Endodermal cell (in vitro differentiated cells): ENCODE measurements around the gene RPL6. TPM values are rescaled to one million over a fixed set of nuclear protein-coding genes. Genes with fewer than 3 reads are reported as not detected.

Experiments used
- DNase-seq: peaks from one replicate; pipeline ENCODE4 v3.0.0-alpha.2; 2017
- H3K27ac ChIP-seq: 2 replicates; pipeline ENCODE4 v1.5.1; 2013; ENCODE audit warnings: mild to moderate bottlenecking, low read depth, low read length, moderate library complexity
- H3K27me3 ChIP-seq: 2 replicates; pipeline ENCODE4 v1.6.1; 2013; ENCODE audit warnings: mild to moderate bottlenecking, low read length, moderate library complexity; ENCODE audit not compliant: insufficient read depth, control insufficient read depth, poor library complexity, severe bottlenecking
- H3K36me3 ChIP-seq: 2 replicates; pipeline ENCODE4 v1.7.0; 2013; ENCODE audit warnings: mild to moderate bottlenecking, low read length, moderate library complexity; ENCODE audit not compliant: control insufficient read depth, insufficient read depth
- H3K4me1 ChIP-seq: one replicate; pipeline ENCODE4 v1.7.0; 2013; ENCODE audit warnings: low read length; ENCODE audit not compliant: control insufficient read depth, insufficient read depth
- H3K4me3 ChIP-seq: 2 replicates; pipeline ENCODE4 v1.5.1; 2013; ENCODE audit warnings: mild to moderate bottlenecking, low read length, moderate library complexity
- H3K9ac ChIP-seq: 2 replicates; pipeline ENCODE4 v1.6.1; 2013; ENCODE audit warnings: mild to moderate bottlenecking, low read length, moderate library complexity; ENCODE audit not compliant: poor library complexity, severe bottlenecking; ENCODE audit errors: extremely low read depth
- H3K9me3 ChIP-seq: 2 replicates; pipeline ENCODE4 v1.6.1; 2013; ENCODE audit warnings: mild to moderate bottlenecking, low read length, moderate library complexity; ENCODE audit not compliant: control insufficient read depth
- H3K27ac Mint-ChIP-seq: 2 replicates; pipeline ENCODE4 v1.8.0; 2020; ENCODE audit warnings: mixed read lengths
- H3K27me3 Mint-ChIP-seq: 2 replicates; pipeline ENCODE4 v1.8.0; 2021; ENCODE audit warnings: mild to moderate bottlenecking, mixed read lengths; ENCODE audit not compliant: insufficient read depth
- H3K36me3 Mint-ChIP-seq: 2 replicates; pipeline ENCODE4 v1.8.0; 2020; ENCODE audit warnings: low read depth, mixed read lengths
- H3K4me1 Mint-ChIP-seq: 2 replicates; pipeline ENCODE4 v1.8.0; 2020; ENCODE audit warnings: mixed read lengths
- H3K4me3 Mint-ChIP-seq: 2 replicates; pipeline ENCODE4 v1.8.0; 2020; ENCODE audit warnings: mild to moderate bottlenecking, moderate library complexity, mixed read lengths
- H3K9me3 Mint-ChIP-seq: 2 replicates; pipeline ENCODE4 v1.8.0; 2020; ENCODE audit warnings: mild to moderate bottlenecking, mixed read lengths
- CTCF ChIP-seq: fragments of 200-600 bp; sonication (generic); conservative IDR thresholded peaks from 2 replicates; pipeline ENCODE4 v1.5.0; 2021; ENCODE audit warnings: antibody characterized with exemption, mild to moderate bottlenecking
- WGBS, 2 experiments: methylation state at CpG; one replicate each; pipeline versions ENCODE4 v1.1.5 to v1.1.7; 2013; ENCODE audit warnings: missing lambda C conversion rate in 2 of 2, mixed read lengths in 1 of 2; ENCODE audit not compliant: insufficient coverage in 1 of 2, insufficient read length in 1 of 2; 5-methylcytosine and 5-hydroxymethylcytosine counted together
- total RNA-seq, 2 donors: library from RNA; stranded (reverse); fragmentation: NEBNext Ultra II Directional in 1 of 2; extraction: Animal tissue kit (Norgen Biotek cat#: 25700) in 1 of 2; gene quantifications; 2 replicates in 1 of 2; 3 replicates in 1 of 2; pipeline ENCODE4 v1.2.1, GENCODE V29; 2021

The RPL6 gene
- total RNA-seq, 2 donors from 2014 or later: 1,610 to 1,647 TPM

- no peaks in the 10 kb centered on the region for H3K27me3 Mint-ChIP-seq
- no peak for TF ChIP-seq CTCF
- DNase-seq: no peak
- H3K9me3 Mint-ChIP-seq: no peaks in the 10 kb centered on the region
- H3K4me3 Mint-ChIP-seq: no peak overlapping the region
- no peak overlapping the region for H3K9ac ChIP-seq
- no peak overlapping the region for H3K27ac ChIP-seq
- H3K36me3 ChIP-seq: no peaks in the 10 kb centered on the region
- no peaks in the 10 kb centered on the region for H3K9me3 ChIP-seq
- peaks cover 16% of the 10 kb centered on the region for H3K36me3 Mint-ChIP-seq
- no peaks in the 10 kb centered on the region for H3K4me1 ChIP-seq
- no peaks in the 10 kb centered on the region for H3K4me1 Mint-ChIP-seq
- no peaks in the 10 kb centered on the region for H3K27me3 ChIP-seq
- no peak overlapping the region for H3K4me3 ChIP-seq
- 95 to 97% methylated on average over 2 of the region's 2 CpGs for WGBS, 2 experiments
- no peak overlapping the region for H3K27ac Mint-ChIP-seq
Observed at GRCh38 chr12:112433551-112433950, 24.1 kb upstream of the RPL6 start.

GRCh38 chr12:112431965-112432364 is 22.6 kb upstream of the RPL6 start:
- no peaks in the 10 kb centered on the region for H3K36me3 ChIP-seq
- H3K9ac ChIP-seq: no peak overlapping the region
- no peaks in the 10 kb centered on the region for H3K27me3 Mint-ChIP-seq
- H3K9me3 ChIP-seq: no peaks in the 10 kb centered on the region
- no peak for DNase-seq
- no peaks in the 10 kb centered on the region for H3K27me3 ChIP-seq
- H3K27ac ChIP-seq: no peak overlapping the region
- TF ChIP-seq CTCF: no peak
- no peaks in the 10 kb centered on the region for H3K4me1 Mint-ChIP-seq
- no peaks in the 10 kb centered on the region for H3K4me1 ChIP-seq
- no peak overlapping the region for H3K4me3 Mint-ChIP-seq
- peaks cover 19% of the 10 kb centered on the region for H3K36me3 Mint-ChIP-seq
- H3K9me3 Mint-ChIP-seq: no peaks in the 10 kb centered on the region
- WGBS, 2 experiments: 97 to 100% methylated on average over 1 to 3 of the region's 3 CpGs
- no peak overlapping the region for H3K4me3 ChIP-seq
- H3K27ac Mint-ChIP-seq: no peak overlapping the region

GRCh38 chr12:112430929-112431328 is 21.5 kb upstream of the RPL6 start:
- no peak for DNase-seq
- H3K4me3 Mint-ChIP-seq: no peak overlapping the region
- no peak overlapping the region for H3K27ac ChIP-seq

More at GRCh38 chr12:112430929-112431328, 21.5 kb upstream of the RPL6 start:
- peaks cover 22% of the 10 kb centered on the region for H3K36me3 Mint-ChIP-seq
- WGBS, 2 experiments: 93% methylated on average over 3 to 5 of the region's 5 CpGs
- H3K27ac Mint-ChIP-seq: no peak overlapping the region
- H3K27me3 Mint-ChIP-seq: no peaks in the 10 kb centered on the region
- H3K36me3 ChIP-seq: peaks cover 3% of the 10 kb centered on the region
- H3K4me1 Mint-ChIP-seq: no peaks in the 10 kb centered on the region
- TF ChIP-seq CTCF: no peak
- no peaks in the 10 kb centered on the region for H3K27me3 ChIP-seq
- H3K9me3 Mint-ChIP-seq: no peaks in the 10 kb centered on the region
- no peak overlapping the region for H3K4me3 ChIP-seq
- no peak overlapping the region for H3K9ac ChIP-seq
- no peaks in the 10 kb centered on the region for H3K4me1 ChIP-seq
- no peaks in the 10 kb centered on the region for H3K9me3 ChIP-seq
